GM12892 (cell line): ENCODE data around the gene LZTS2.

Experiments
- POLR2A ChIP-seq: IDR thresholded peaks from 2 replicates; pipeline ENCODE4 v1.6.1; 2011; ENCODE audit warnings: low read depth, low read length, control low read depth
- POLR2AphosphoS5 ChIP-seq: IDR thresholded peaks from 2 replicates; pipeline ENCODE4 v1.6.1; 2011; ENCODE audit warnings: low read depth, low read length, control low read depth
- TAF1 ChIP-seq: IDR thresholded peaks from 2 replicates; pipeline ENCODE4 v1.6.1; 2011; ENCODE audit warnings: low read depth, mild to moderate bottlenecking, control low read depth, low read length, borderline replicate concordance

- TF ChIP-seq POLR2A (no peak), POLR2AphosphoS5 (no peak), TAF1 (no peak)
These were observed 20.9 kb downstream of the LZTS2 start for GRCh38 chr10:101020427-101021075.
